ENCODE data around the gene LIPG. TPM values are rescaled to one million over a fixed set of nuclear protein-coding genes. Genes with fewer than 3 reads are reported as not detected.
"Not testable (repeated sequence)": the region's sequence is repeated elsewhere in the genome, so short reads cannot be mapped to it uniquely, and the experiment has no call there.

Gene LIPG
- total RNA-seq, 1 experiment from 2014 or later, result 57.8 TPM

DNA sequence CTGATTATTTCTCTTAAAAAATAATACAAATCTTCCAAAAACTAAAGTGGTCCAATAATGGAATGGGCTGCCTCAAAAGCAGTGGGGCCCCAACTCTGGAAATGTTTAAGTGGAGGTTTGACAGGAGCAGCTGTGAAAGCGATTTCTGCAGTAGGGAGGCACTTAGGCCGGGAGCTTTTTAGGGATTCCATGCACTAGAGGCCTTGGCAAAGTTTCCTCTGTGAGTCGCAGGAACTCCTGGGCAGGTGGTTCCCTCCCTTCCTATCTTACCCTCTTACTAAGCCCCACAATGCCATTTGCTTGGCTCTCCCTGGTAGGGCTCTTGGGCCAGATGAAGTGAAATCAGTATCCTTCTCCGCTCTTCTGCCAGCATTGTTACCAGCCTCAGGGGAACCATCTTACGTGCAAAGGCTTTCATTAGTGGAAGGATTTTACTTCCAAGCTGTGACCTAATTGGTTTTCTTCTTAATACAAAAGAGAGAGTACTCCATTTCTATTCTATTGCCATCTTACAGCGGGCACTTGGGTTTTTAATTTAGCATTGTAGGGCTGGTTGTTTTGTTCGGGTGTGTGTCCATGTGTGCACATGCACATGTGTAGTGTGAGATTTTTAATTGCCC, 40.5 kb upstream of the LIPG start:
- ChIA-PET POLR2A (interaction anchor here (0.6 to 0.9 kb wide), 2 partner anchors 33 to 349 kb away, joined by 3 to 4 read pairs; no protein-coding TSS in a partner anchor), CTCF (interaction anchor here (0.5 to 1.0 kb wide), 3 partner anchors 13 to 989 kb away, joined by 3 read pairs; no protein-coding TSS in a partner anchor)
- intact Hi-C loops (cut with micrococcal nuclease), result no loop called here
- Mint-ChIP-seq H3K9me3 (ENCODE audit: unreplicated experiment) (no peaks in the 10 kb centered on the region), H3K27me3 (ENCODE audit: insufficient read depth, unreplicated experiment) (no peaks in the 10 kb centered on the region), H3K4me1 (ENCODE audit: insufficient read depth, unreplicated experiment) (peaks cover 10% of the 10 kb centered on the region), H3K36me3 (ENCODE audit: insufficient read depth, unreplicated experiment) (no peaks in the 10 kb centered on the region), H3K27ac (ENCODE audit: low read depth, unreplicated experiment) (no peak overlapping the region), H3K4me3 (ENCODE audit: unreplicated experiment) (no peak overlapping the region)
- DNase-seq (ENCODE audit: unreplicated experiment), result peak; percentile 21
- no TSS peak for BruUV-seq (replicated peaks)
- TF ChIP-seq, protein P1, sequence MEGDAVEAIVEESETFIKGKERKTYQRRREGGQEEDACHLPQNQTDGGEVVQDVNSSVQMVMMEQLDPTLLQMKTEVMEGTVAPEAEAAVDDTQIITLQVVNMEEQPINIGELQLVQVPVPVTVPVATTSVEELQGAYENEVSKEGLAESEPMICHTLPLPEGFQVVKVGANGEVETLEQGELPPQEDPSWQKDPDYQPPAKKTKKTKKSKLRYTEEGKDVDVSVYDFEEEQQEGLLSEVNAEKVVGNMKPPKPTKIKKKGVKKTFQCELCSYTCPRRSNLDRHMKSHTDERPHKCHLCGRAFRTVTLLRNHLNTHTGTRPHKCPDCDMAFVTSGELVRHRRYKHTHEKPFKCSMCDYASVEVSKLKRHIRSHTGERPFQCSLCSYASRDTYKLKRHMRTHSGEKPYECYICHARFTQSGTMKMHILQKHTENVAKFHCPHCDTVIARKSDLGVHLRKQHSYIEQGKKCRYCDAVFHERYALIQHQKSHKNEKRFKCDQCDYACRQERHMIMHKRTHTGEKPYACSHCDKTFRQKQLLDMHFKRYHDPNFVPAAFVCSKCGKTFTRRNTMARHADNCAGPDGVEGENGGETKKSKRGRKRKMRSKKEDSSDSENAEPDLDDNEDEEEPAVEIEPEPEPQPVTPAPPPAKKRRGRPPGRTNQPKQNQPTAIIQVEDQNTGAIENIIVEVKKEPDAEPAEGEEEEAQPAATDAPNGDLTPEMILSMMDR (IDR thresholded peaks at IDR 0.05; ENCODE audit: unreplicated experiment), result no peak

DNA sequence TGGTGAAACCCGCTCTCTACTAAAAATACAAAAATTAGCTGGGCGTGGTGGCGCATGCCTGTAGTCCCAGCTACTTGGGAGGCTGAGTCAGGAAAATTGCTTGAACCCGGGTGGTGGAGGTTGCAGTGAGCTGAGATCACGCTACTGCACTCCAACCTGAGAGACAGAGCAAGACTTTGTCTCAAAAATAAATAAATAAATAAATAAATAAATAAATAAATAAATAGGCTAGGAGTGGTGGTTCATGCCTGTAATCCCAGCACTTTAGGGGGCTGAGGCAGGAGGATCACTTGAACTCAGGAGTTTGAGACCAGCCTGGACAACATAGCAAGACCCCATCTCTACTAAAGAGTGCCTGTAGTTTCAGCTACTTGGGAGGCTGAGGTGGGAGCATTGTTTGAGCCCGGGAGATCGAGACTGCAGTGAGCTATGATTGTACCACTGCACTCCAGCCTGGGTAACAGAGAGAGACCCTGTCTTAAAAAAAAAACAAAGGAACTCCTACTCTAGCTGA, 38.2 kb upstream of the LIPG start:
- CTCF ChIA-PET, result interaction anchor here (0.6 to 1.8 kb wide), 3 partner anchors 13 to 1898 kb away, joined by 3 to 9 read pairs (median 6); no protein-coding TSS in a partner anchor
- intact Hi-C loops (cut with micrococcal nuclease); BruUV-seq (replicated peaks); H3K4me3 Mint-ChIP-seq (ENCODE audit: unreplicated experiment); POLR2A ChIA-PET; DNase-seq (ENCODE audit: unreplicated experiment); H3K36me3 Mint-ChIP-seq (ENCODE audit: insufficient read depth, unreplicated experiment); H3K27me3 Mint-ChIP-seq (ENCODE audit: insufficient read depth, unreplicated experiment); H3K27ac Mint-ChIP-seq (ENCODE audit: low read depth, unreplicated experiment); H3K9me3 Mint-ChIP-seq (ENCODE audit: unreplicated experiment): not testable (repeated sequence)
- peaks cover 14% of the 10 kb centered on the region for H3K4me1 Mint-ChIP-seq (ENCODE audit: insufficient read depth, unreplicated experiment)

DNA sequence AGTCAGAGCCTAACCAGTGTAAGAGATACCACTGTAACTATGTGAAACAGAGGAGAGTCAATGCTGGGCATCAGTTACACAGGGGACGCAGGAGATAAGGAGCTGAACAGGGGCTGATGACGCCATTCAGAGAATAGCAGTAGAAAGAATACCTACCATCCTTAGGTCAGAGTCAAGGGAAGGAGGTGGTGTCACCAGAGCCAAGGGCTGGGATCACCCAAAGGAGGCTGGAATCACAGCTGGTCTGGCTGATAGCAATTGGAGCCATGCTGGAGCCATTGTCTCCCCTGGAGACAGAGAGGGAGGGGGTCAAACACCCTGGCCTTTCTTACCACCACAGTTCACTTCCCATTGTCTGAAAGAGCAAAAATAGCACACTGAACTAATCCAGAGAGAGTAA, 37.5 kb upstream of the LIPG start:
- Mint-ChIP-seq H3K9me3 (ENCODE audit: unreplicated experiment) (no peaks in the 10 kb centered on the region), H3K4me1 (ENCODE audit: insufficient read depth, unreplicated experiment) (peaks cover 14% of the 10 kb centered on the region), H3K4me3 (ENCODE audit: unreplicated experiment) (no peak overlapping the region), H3K36me3 (ENCODE audit: insufficient read depth, unreplicated experiment) (no peaks in the 10 kb centered on the region), H3K27me3 (ENCODE audit: insufficient read depth, unreplicated experiment) (no peaks in the 10 kb centered on the region), H3K27ac (ENCODE audit: low read depth, unreplicated experiment) (no peak overlapping the region)
- ChIA-PET CTCF (interaction anchor here (0.6 to 1.8 kb wide), 4 partner anchors 14 to 1897 kb away, joined by 3 to 9 read pairs (median 4); no protein-coding TSS in a partner anchor), POLR2A (no interaction called here)
- DNase-seq (ENCODE audit: unreplicated experiment), result no peak
- intact Hi-C loops (cut with micrococcal nuclease), result no loop called here
- BruUV-seq (replicated peaks), result no TSS peak
- TF ChIP-seq, protein P1 (IDR thresholded peaks at IDR 0.05; ENCODE audit: unreplicated experiment), result no peak

DNA sequence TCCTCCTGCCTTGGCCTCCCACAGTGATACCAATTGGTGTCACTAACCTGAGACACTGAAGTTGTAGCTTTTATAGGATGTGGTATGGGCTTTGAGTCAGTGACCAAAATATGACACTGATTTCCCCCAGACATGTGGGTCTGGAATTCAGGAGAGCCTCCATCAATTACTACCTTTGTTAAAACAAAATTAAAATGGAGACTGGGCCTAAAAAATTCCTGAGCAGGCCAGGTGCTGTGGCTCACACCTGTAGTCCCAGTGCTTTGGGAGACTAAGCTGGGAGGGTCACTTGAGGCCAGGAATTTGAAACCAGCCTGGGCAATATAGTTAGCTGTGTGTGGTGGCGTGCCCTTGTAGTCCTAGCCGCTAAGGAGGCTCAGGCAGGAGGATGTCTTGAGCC, 36.9 kb upstream of the LIPG start:
- Mint-ChIP-seq H3K4me1 (ENCODE audit: insufficient read depth, unreplicated experiment) (peaks cover 14% of the 10 kb centered on the region), H3K9me3 (ENCODE audit: unreplicated experiment) (no peaks in the 10 kb centered on the region), H3K4me3 (ENCODE audit: unreplicated experiment) (no peak overlapping the region), H3K36me3 (ENCODE audit: insufficient read depth, unreplicated experiment) (no peaks in the 10 kb centered on the region), H3K27me3 (ENCODE audit: insufficient read depth, unreplicated experiment) (no peaks in the 10 kb centered on the region), H3K27ac (ENCODE audit: low read depth, unreplicated experiment) (no peak overlapping the region)
- intact Hi-C loops (cut with micrococcal nuclease), result no loop called here
- no TSS peak for BruUV-seq (replicated peaks)
- TF ChIP-seq, protein P1 (IDR thresholded peaks at IDR 0.05; ENCODE audit: unreplicated experiment), result no peak
- ChIA-PET CTCF (interaction anchor here (1.2 to 1.8 kb wide), 2 partner anchors 9 to 14 kb away, joined by 4 to 9 read pairs; no protein-coding TSS in a partner anchor), POLR2A (no interaction called here)
- DNase-seq (ENCODE audit: unreplicated experiment), result no peak
